Measurements from ENCODE around the gene SLC52A3.
"Not testable (repeated sequence)": the region's sequence is repeated elsewhere in the genome, so short reads cannot be mapped to it uniquely, and the experiment has no call there.

The SLC52A3 gene

GRCh38 chr20:801678-802077 lies 33.4 kb upstream of the SLC52A3 start:
- H3K4me3 ChIP-seq (ENCODE audit: low read depth, low read length) = no peak overlapping the region
- no peaks in the 10 kb centered on the region for H3K36me3 ChIP-seq
- no peak for DNase-seq
- no peaks in the 10 kb centered on the region for H3K27me3 ChIP-seq
- TF ChIP-seq, protein P1, sequence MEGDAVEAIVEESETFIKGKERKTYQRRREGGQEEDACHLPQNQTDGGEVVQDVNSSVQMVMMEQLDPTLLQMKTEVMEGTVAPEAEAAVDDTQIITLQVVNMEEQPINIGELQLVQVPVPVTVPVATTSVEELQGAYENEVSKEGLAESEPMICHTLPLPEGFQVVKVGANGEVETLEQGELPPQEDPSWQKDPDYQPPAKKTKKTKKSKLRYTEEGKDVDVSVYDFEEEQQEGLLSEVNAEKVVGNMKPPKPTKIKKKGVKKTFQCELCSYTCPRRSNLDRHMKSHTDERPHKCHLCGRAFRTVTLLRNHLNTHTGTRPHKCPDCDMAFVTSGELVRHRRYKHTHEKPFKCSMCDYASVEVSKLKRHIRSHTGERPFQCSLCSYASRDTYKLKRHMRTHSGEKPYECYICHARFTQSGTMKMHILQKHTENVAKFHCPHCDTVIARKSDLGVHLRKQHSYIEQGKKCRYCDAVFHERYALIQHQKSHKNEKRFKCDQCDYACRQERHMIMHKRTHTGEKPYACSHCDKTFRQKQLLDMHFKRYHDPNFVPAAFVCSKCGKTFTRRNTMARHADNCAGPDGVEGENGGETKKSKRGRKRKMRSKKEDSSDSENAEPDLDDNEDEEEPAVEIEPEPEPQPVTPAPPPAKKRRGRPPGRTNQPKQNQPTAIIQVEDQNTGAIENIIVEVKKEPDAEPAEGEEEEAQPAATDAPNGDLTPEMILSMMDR (IDR thresholded peaks at IDR 0.05; ENCODE audit: low read depth, low read length) = no peak
- no peaks in the 10 kb centered on the region for H3K4me1 ChIP-seq
- no peaks in the 10 kb centered on the region for H3K9me3 ChIP-seq

DNA sequence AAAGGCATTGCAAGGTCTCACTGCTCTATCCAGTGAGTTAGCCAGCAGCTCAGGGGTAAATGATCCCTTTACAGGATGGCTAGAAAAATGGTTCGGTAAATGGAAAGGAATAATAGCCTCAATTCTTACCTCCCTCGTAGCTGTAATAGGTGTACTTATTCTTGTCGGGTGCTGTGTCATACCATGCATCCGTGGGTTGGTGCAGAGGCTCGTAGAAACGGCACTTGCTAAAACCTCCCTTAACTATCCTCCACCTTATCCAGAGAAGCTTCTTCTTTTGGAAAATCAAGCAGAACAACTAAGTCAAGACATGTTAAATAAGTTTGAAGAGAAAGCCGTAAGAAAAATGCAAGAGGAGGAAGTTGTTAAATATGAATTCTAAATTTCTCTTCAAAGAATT lies 31.7 kb upstream of the SLC52A3 start:
- not testable (repeated sequence) for H3K9me3 ChIP-seq, H3K27me3 ChIP-seq

DNA sequence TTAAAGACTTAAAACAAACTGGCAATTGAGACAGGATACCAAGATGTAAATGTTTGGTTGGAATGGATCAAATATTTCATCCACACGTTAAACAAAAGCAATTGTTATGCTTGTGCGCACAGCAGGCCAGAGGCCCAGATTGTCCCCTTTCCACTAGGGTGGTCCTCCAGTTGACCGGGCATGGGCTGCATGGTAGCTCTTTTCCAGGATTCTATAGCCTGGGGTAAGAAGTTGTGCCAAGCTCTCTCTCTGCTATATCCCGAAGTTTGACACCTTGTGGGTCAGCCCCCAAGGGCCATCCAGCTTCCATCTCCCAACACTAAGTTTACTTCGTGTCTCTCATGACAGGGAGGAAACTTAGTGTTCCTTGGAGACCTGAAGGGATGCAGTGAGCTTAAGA lies 30.4 kb upstream of the SLC52A3 start:
- H3K36me3 ChIP-seq; H3K27me3 ChIP-seq; H3K9me3 ChIP-seq; H3K4me1 ChIP-seq; H3K4me3 ChIP-seq (ENCODE audit: low read depth, low read length); DNase-seq: not testable (repeated sequence)

More for the DNA sequence above, 31.7 kb upstream of the SLC52A3 start:
- not testable (repeated sequence) for H3K4me1 ChIP-seq; H3K4me3 ChIP-seq (ENCODE audit: low read depth, low read length); H3K36me3 ChIP-seq; DNase-seq

- Histone ChIP-seq H3K36me3 (no peaks in the 10 kb centered on the region), H3K4me3 (ENCODE audit: low read depth, low read length) (no peak overlapping the region), H3K9me3 (no peaks in the 10 kb centered on the region), H3K4me1 (no peaks in the 10 kb centered on the region), H3K27me3 (no peaks in the 10 kb centered on the region)
- DNase-seq = no peak
- TF ChIP-seq, protein P1 (IDR thresholded peaks at IDR 0.05; ENCODE audit: low read depth, low read length) = no peak
Observed at GRCh38 chr20:796921-797320, 28.6 kb upstream of the SLC52A3 start.

DNA sequence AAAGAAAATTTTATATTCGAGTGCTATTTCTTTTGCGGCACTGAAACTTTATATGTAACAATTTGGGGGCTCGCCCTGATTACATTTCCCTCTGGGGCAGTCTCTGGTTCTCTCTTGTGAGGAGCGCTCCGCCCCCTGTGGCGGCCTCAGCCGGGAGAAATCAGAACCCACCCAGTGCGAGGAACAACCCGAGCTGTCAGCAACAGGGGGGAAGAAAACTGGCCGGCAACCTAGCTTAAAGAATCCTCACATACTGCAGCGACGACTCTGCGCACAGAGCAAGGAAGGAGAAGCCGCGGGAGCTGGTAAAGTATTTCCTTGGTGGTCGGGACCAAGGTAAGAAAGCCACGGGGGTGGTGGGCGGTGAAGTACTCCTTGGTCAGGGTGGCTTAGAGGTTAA lies 23.9 kb upstream of the SLC52A3 start:
- Histone ChIP-seq H3K4me1 (no peaks in the 10 kb centered on the region), H3K36me3 (no peaks in the 10 kb centered on the region), H3K9me3 (no peaks in the 10 kb centered on the region), H3K27me3 (peaks cover 4% of the 10 kb centered on the region; the same call in 1 of the 2 replicates), H3K4me3 (ENCODE audit: low read depth, low read length) (no peak overlapping the region)
- DNase-seq = no peak
- TF ChIP-seq, protein P1 (IDR thresholded peaks at IDR 0.05; ENCODE audit: low read depth, low read length) = no peak

DNA sequence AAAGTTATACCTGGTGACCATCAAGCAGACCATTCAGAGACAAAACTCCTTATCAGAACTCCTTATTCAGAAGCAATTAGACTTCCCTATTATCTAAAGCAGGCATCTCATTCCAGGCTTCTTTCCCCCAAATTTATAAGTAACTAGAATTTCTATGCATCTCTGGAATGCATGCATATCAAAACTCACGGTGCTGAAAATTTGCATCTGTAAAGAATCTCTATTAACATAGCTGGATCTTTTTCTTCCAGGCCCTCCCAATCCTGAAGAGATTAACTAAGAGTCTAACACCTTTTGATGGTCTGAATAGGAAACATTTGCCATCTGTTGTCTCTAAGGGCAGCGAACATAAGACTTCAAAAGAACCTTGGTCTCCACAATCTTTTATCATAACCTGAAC lies 22.8 kb upstream of the SLC52A3 start:
- Histone ChIP-seq H3K9me3 (no peaks in the 10 kb centered on the region), H3K4me1 (no peaks in the 10 kb centered on the region), H3K36me3 (no peaks in the 10 kb centered on the region), H3K4me3 (ENCODE audit: low read depth, low read length) (no peak overlapping the region), H3K27me3 (peaks cover 4% of the 10 kb centered on the region; the same call in 1 of the 2 replicates)
- DNase-seq = no peak
- TF ChIP-seq, protein P1 (IDR thresholded peaks at IDR 0.05; ENCODE audit: low read depth, low read length) = no peak

- Histone ChIP-seq H3K36me3 (no peaks in the 10 kb centered on the region), H3K4me3 (ENCODE audit: low read depth, low read length) (no peak overlapping the region), H3K27me3 (peaks cover 4% of the 10 kb centered on the region; the same call in 1 of the 2 replicates), H3K4me1 (no peaks in the 10 kb centered on the region), H3K9me3 (no peaks in the 10 kb centered on the region)
- no peak for DNase-seq
- TF ChIP-seq, protein P1 (IDR thresholded peaks at IDR 0.05; ENCODE audit: low read depth, low read length) = no peak
Observed at GRCh38 chr20:787825-788224, 19.5 kb upstream of the SLC52A3 start.

Measured in BE2C (cell line).